HG02981 (cell line): ENCODE measurements around the gene NECTIN2.

ENCODE experiments used
- ATAC-seq: cut with Tn5 transposase; IDR thresholded peaks from one replicate; pipeline ENCODE4 v1.9.1; 2021; ENCODE audit warnings: mild to moderate bottlenecking, moderate library complexity; ENCODE audit not compliant: unreplicated experiment

NECTIN2 gene

GRCh38 chr19:44845612-44846454 is at the start of gene NECTIN2:
TSS of gene NECTIN2 (plus strand) at chr19:44846297. CDS start at chr19:44846526, 229 bp downstream.
- ATAC-seq = peak; percentile 49

- ATAC-seq = no peak
These were observed 49.4 kb upstream of the NECTIN2 start for GRCh38 chr19:44796701-44797115.

GRCh38 chr19:44799627-44800346 is 46.3 kb upstream of the NECTIN2 start:
- ATAC-seq = no peak

- ATAC-seq = peak; percentile 64
These were observed 45.6 kb upstream of the NECTIN2 start for GRCh38 chr19:44800461-44800860.

- no peak for ATAC-seq
These were observed 42.4 kb upstream of the NECTIN2 start for GRCh38 chr19:44803442-44804428.

GRCh38 chr19:44806291-44806690 is 39.8 kb upstream of the NECTIN2 start:
- ATAC-seq = no peak

- ATAC-seq = no peak
These were observed 38.9 kb upstream of the NECTIN2 start for GRCh38 chr19:44807162-44807561.

- ATAC-seq = no peak
These were observed 38.2 kb upstream of the NECTIN2 start for GRCh38 chr19:44807652-44808462.

GRCh38 chr19:44808463-44809371 is 37.4 kb upstream of the NECTIN2 start, which contains the start of gene BCAM:
TSS of gene BCAM (plus strand) at chr19:44809103. CDS start at chr19:44809125, 22 bp downstream.
- no peak for ATAC-seq

- no peak for ATAC-seq
These were observed 36.4 kb upstream of the NECTIN2 start for GRCh38 chr19:44809577-44810233.

- ATAC-seq = no peak
These were observed 35.6 kb upstream of the NECTIN2 start for GRCh38 chr19:44810234-44811121.

GRCh38 chr19:44811122-44811419 is 35.0 kb upstream of the NECTIN2 start:
- ATAC-seq = no peak

- no peak for ATAC-seq
These were observed 33.9 kb upstream of the NECTIN2 start for GRCh38 chr19:44812142-44812718.

- no peak for ATAC-seq
These were observed 32.8 kb upstream of the NECTIN2 start for GRCh38 chr19:44813070-44813840.

- no peak for ATAC-seq
These were observed 32.1 kb upstream of the NECTIN2 start for GRCh38 chr19:44813841-44814470.

GRCh38 chr19:44814517-44814916 is 31.6 kb upstream of the NECTIN2 start:
- no peak for ATAC-seq
